GM19372 (cell line): ENCODE data around the gene E2F8.

Source experiments
- ATAC-seq: cut with Tn5 transposase; IDR thresholded peaks from one replicate; pipeline ENCODE4 v1.9.1; 2021; ENCODE audit warnings: mild to moderate bottlenecking, low read depth, moderate library complexity; ENCODE audit not compliant: unreplicated experiment

The E2F8 gene

DNA sequence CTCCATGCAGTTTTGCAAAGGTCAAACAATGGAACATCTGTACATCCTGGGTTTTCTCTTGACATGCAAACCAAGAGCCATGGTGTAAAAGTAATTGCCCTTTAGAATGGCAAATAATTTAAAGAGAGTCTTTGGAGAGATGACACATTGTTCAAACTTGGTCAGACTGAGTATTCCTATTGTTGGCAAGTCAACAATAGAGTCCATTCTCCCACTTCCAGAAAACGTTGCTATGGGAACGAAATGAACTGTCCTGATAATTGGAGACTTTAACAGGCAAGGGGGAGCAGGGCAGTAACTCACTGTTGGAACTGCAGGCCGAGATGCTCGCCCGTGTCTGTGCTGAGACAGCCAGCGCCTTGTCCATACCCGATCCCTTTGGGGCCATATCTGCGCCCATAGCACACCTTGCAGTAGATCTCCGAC, 52.9 kb downstream of the E2F8 start:
- no peak for ATAC-seq

- ATAC-seq = no peak
These were observed 53.5 kb downstream of the E2F8 start for GRCh38 chr11:19187114-19187832.

DNA sequence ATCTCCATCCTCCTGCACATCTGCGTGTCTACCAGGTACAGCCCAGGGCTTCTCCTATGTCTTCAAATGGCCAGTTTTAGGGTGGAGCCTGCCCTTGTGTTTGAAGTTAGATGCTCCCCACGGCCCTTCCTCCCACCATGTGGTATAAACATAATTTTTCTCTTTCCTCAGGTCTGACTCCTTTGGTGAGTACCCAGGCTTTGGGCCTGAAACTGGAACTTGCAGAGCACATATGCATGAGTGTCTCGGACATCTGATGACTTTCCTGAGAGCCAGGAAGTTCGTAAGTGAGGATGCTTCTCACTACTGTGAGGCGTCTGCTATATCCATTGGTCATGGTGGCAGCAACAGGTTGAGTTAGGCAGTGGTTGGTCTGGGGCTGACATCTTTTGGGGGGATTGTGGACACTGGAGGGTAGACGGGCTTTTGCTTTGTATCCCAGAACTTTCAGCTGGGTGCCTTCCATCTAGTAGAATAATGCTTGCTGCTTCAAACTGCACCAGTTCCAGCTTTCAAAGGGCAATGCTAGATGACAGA, 55.2 kb downstream of the E2F8 start:
- no peak for ATAC-seq

DNA sequence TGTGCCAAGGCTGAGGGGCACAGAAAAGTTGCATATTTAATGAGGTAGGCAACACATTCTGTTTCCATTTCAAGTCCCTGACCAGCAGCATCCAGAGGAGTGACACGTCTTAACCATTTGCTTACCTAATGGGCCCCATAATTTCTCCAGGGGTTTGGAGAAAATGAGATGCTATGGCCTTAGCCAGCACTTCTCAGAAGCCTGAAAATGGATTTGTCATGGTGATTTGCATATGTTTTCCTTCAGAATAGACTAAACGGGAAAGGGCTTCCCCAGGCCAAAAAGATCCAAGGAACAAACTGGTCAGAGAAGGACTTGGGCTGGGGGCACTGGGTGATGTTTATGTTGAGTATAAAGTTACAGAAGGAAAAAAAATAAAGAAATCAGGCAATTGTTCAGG, 55.7 kb downstream of the E2F8 start:
- ATAC-seq = no peak

DNA sequence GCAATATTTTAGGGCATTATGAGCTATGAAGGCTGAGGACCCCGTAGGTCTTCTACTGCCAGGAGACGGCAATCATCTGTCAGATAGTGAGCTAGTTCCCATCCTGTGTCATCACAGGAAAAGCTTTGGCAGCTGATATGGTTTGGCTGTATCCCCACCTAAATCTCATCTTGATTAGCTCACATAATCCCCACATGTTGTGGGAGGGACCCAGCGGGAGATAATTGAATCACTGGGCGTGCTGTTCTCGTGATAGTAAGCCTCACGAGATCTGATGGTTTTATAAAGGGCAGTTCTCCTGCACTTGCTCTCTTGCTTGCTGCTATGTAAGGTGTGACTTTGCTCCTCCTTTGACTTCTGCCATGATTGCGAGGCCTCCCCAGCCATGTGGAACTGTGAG, 57.1 kb downstream of the E2F8 start:
- no peak for ATAC-seq

GRCh38 chr11:19181531-19182261, 59.0 kb downstream of the E2F8 start:
- ATAC-seq = no peak

DNA sequence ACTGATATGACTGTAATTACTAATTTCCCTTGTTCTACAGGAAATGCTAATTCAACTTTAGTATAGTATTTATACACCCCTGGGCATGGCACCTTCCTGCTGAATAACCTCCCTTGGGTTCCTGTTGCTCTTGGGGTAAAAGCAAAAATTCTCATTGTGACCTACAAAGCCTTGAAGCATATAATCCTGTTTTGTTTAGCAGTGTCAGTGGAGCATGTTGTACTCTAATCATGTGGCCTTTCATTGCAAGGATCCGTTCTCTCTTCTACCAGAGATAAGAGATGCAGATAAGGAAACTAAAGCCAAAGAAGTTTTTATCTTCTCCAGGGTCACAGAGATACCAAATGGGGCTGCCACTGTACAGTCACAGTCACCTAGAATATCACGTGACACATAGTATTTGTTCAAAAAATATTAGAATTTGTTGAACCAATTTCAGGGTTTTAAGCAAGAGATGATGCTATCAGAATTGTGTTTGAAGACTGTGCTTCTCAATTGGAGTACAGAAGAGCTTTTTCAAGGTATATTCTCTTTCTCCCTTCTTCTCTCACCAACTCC, 64.0 kb downstream of the E2F8 start:
- no peak for ATAC-seq
